Stimulated activated CD8-positive, alpha-beta memory T cell treated with anti-CD3 and anti-CD28 coated beads, Interleukin-7, amount 100 ng/mL, for 1 hour (primary cell): ENCODE results near the gene CELA3A.
"Not testable (repeated sequence)": the region's sequence is repeated elsewhere in the genome, so short reads cannot be mapped to it uniquely, and the experiment has no call there.

Source experiments
- DNase-seq, 2 donors: peaks; one replicate each; pipeline ENCODE4 v3.0.0-alpha.2; 2020; ENCODE audit warnings: low read depth in 2 of 2

Gene CELA3A

DNA sequence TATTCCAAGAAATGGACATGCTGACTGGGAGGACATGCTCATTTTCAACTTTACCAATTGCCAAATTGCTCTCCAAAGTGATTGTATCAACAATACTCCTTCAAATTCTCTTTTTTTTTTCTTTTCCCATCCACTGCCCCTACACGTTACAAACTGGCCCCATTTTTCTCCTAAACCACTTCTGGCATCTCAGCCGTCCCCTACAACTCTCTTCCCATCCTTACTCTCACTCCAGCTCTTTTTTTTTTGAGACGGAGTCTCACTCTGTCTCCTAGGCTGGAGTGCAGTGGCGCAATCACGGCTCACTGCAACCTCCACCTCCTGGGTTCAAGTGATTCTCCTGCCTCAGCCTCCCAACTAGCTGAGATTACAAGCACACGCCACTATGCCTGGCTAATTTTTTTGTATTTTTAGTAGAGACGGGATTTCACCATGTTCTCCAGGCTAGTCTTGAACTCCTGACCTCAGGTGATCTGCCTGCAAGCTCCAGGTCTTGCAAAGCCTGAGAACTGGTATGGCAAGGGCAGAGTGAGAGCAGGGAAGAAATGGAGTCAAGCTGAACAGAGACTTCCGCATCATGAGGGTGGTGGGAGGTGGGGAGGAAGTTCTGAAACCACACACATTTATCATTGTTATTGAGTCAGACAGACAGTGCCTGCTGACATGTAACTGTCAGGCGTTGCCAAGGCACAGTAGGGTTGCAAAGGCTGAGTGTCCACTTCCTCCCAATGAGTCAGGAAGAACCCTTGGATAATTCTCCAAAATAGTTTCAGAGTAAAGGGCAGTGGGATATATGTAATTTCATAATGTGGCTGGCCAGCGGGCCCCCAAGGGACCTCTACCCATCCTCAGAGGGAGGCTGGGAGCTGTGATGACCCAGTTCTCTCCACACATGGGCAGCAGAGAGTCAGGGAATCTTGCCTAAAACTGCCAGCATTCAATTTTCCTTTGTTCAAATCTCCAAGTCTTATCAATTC lies 17.4 kb downstream of the CELA3A start:
- DNase-seq, result peak; percentile 24 to 25

- DNase-seq, result no peak
Observed at GRCh38 chr1:22021061-22021460, 19.6 kb downstream of the CELA3A start.

- DNase-seq, result peak; percentile 39 to 45
Observed at GRCh38 chr1:22024485-22025367, 23.3 kb downstream of the CELA3A start.

- peak; percentile 72 to 76 for DNase-seq
Observed at GRCh38 chr1:22025368-22026155, 24.1 kb downstream of the CELA3A start.

DNA sequence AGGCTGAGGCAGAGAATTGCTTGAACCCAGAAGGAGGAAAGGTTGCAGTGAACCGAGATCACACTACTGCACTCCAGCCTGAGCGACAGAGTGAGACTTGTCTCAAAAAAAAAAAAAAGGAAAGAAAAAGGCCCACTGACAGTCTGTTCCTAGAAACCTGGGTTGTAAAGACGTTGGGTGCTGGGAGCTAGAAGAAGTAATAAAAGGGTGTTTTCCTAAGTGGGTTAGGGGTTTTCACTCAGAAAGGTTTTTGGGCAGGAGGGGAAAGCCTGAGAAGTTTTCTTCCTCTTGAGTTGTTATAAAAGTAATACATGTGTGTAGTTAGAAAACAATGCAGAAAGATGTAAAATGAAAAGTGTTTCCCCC lies 25.4 kb downstream of the CELA3A start:
- no peak for DNase-seq

DNA sequence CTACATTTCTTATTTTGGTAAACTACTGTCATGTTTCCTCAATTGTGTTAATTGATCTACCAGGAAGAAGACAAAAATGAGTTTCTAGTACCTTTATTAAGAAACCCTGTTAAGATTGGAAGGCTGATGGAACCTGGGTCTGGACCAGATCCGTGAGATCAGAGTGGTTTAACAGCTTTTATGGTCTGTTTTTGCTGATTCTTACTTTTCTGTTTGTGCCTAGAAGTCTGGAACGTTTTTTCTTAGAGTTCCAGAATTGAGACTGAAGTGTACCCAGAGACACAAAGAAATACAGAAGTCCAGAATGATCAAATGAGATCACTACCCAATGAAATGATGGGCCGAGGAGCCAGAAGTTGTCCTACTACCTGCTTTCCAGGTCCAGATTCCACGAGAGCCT lies 28.6 kb downstream of the CELA3A start:
- no peak for DNase-seq

GRCh38 chr1:22030473-22030872 lies 29.0 kb downstream of the CELA3A start:
- no peak for DNase-seq

DNA sequence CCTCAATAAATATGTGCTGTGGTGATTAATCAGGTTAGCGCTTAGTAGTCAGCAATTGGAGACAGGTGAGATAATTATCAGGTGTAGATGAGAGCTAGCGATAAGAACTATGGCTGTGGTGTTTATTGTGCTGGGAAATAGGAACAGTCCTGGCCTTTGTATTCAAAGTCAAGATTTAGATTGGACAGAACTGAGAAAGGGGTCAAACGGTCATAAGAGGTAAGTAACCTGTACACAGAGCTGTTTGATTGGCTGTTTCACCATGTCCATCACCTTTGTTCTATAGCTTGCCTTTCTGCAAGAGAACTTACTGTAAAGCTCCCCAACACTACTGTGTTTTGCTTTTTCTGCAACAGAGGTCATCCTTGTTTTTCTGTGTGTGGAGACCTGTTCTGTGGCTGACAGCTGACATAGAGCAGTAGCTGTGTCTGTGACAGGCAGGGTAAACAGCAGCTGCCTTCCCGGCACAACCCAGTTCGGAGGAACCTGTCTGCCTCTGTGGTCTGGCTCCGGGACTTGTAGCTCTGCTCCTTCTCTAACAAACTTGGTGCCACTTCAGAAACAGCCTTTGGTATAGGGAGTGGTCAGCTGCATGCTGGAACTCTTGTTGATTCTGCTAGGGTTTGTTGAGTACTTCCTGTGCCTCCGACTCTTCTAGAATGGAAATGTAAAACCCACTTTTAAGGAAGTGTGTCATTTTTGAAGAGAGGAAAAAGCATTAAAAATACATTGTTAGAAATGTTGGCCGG lies 29.9 kb downstream of the CELA3A start:
- DNase-seq, result no peak

GRCh38 chr1:22034834-22035233 lies 33.4 kb downstream of the CELA3A start:
- not testable (repeated sequence) for DNase-seq

GRCh38 chr1:22037520-22037919 lies 36.1 kb downstream of the CELA3A start:
- DNase-seq, result no peak

GRCh38 chr1:22038036-22038435 lies 36.6 kb downstream of the CELA3A start:
- no peak for DNase-seq

DNA sequence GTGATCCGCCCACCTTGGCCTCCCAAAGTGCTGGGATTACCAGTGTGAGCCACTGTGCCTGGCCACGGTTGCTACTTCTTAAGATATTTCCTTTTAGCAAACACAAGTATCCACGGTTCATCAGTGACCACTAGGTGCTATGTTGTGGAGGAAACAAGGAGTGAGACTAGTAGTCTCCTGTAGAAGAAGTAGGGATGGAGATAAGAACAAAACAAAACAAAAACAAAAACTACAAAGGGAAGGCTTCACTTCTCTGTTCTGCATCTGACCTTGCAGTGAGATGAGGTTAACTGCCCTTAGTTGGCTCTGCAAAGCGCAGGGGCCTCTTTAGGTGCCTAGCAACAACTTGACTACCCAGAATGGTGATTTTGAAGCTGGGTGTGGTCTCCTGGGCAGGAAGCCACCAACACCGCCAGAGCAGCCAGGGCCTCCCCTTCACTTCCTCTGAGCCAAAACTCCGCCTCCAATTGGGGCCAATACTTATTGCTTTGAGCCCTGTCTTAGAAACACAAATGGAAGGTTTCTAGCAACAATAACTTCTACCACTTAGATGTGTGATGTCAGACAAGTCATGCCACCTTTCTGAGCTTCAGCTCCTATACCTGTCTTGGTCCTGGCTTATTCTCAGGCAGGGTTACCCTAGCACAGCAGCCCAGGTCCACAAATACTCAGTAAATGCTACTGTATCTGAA lies 38.3 kb downstream of the CELA3A start:
- DNase-seq, result peak; percentile 69 to 74

- no peak for DNase-seq
Observed at GRCh38 chr1:22040286-22040623, 38.8 kb downstream of the CELA3A start.

DNA sequence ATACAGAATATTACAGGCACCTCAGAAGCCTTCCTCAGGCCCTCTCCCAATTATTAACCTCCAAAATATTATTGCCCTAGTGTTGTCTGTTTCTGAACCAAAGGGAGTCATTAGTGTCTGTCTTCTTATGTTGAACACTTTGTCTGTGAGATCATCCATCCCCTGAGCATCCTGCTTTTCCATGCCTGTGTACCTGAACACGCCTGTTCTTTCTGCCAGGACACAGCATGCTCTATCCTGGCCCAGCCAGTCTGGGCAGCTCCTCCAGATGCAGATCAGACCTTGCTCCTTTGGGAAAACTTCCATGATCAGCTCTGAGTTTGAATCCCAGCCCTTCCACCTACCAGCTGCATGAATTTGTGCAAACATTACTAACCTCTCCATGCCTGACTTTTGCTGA lies 40.0 kb downstream of the CELA3A start:
- no peak for DNase-seq

DNA sequence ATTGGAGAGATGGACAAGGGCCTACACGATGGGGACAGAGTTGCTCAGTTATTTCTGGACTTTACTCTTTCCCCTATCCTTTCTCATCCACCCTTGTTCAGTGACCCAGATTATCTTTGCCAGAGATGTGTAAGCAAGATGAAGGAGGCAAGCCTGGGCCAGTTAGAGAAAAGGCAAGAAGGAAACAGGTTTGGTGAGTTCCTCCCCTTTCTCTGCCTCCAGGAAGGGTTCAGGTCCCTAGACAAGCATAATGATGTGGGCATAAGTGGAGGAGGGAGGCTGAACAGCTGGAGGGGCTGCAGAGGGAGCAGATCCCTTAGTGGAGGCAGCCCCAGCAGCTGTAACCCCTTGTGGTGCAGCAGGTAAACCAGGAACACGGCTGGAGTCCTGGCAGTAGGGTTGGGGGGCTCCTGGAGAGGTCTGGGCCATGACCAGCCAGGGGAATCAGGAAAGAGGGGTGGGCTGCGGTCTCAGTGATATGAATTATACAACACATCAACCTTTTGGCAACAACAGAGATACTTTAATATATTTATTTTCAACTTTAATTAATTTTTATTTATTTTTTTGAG lies 41.8 kb downstream of the CELA3A start:
- no peak for DNase-seq

DNA sequence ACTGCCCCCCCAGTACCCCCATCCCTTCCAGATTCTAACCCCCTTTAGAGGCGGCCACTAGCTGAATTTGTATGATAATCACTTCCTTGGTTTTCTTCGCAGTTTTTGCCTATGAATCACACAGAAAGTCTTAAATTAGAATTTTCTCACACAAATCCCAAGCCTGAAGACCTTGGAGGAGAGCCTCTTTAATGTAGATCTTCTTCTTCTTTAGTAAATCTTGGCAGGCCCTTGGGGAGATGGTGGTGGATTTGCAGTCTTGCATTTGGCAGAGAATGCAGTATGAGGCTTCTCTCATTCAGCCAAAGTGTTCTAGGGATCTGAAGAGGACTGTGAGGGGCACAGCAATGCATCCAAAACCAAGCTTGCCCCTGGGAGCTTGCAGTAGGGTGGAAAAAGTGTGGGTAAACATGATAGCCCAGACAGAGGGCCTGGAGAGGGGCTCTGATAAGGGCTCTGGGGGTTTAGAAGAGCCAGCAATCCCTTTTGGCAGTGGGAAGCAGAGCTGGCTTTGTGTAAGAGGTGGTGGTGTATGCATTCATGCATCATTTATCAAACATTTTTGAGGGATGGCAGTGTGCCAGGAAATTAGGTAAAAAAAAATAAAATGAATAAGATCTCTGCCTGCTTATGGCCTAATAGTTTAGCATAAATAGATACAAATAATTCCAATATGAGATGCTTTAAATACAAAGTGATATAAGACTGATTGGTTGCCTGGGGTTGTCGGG lies 43.4 kb downstream of the CELA3A start:
- no peak for DNase-seq

- DNase-seq, result no peak
Observed at GRCh38 chr1:22045604-22046228, 44.3 kb downstream of the CELA3A start.

DNA sequence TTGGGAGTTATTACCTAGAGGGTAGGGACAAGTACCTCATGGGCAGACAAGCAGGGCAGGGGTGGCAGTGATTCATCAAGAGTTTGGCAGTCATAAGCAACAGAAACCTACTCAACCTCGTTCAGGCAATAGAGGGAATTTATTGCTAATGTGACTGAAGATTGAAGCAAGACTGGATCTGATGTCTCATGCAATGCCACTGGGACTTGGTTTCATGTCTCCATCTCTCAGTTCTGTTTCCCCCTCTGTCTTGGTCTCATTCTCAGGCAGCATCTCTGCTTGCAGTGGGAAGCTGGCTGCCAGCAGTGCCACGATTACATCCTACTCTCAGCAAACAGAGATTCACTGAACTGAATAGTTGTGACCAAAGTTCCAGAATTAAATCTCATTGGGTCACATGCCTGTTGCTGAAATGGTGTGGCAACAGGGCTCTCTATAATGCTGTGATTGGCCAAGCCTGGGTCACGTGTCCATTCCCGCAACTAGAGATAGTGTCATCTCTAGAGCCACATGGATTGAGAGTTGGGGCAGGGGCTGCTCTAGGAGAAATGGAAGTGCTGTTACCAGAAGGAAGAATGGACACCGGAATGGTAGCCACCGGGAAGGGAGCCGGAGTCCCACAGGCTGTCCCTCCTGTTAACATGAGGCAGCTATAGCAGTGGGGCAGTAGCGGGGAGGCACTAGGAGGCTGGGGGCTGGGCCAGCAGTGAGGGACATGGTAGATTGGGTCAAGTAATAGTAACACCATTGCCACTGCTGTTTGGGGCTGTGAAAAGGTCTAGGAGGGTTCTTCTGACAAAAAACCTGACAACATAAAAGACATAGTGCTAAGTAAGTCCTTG lies 47.1 kb downstream of the CELA3A start:
- no peak for DNase-seq
